B cell (primary cell): ENCODE data around the gene AGPAT1.

Experiments
- EZH2 ChIP-seq: IDR thresholded peaks from 2 replicates; pipeline ENCODE4 v1.6.1; 2012; ENCODE audit warnings: borderline replicate concordance, low read depth, mild to moderate bottlenecking, moderate library complexity, low read length; ENCODE audit not compliant: insufficient read depth, poor library complexity, severe bottlenecking
- TF ChIP-seq, protein P1 (sequence below): fragments of 200-600 bp; IDR thresholded peaks from one replicate; pipeline ENCODE4 v1.8.0; 2022; ENCODE audit warnings: antibody characterized with exemption, mild to moderate bottlenecking

DNA sequence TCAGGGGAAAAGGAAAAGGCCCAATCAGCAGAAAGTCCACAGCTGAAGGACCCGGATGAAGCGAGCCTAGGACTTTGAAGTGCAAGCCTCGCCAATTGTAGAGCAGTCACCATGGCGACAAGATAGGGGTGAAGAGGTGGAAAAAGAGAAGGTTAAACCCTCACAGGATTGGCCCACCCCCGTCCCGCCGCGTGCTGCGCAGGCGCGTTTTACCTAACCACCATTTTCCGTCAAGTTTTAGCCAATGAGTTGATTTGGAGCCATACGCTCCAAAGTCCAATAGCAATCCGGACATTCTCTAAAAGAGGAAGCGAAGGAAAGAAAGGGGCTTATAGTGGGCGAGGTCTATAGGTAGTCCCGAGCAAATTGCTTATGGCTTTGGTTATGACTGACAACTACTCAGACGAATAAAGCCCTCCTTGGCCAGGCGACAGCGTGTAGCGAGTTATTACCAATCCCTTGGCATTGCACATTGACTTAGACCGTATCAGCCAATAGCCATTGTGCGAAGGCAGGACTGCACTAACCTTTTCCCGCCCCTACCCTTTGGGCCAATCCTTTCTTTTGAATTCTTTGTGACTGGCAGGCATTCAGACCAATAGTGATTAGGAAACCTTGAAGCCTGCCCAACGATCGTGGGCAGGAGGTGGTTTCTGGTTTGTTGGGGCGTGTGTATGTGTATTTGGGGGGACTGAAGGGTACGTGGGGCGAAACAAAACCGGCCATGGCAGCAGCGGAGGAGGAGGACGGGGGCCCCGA is 2.1 kb upstream of the AGPAT1 start, which contains the start of gene RNF5:
- TF ChIP-seq, protein P1, sequence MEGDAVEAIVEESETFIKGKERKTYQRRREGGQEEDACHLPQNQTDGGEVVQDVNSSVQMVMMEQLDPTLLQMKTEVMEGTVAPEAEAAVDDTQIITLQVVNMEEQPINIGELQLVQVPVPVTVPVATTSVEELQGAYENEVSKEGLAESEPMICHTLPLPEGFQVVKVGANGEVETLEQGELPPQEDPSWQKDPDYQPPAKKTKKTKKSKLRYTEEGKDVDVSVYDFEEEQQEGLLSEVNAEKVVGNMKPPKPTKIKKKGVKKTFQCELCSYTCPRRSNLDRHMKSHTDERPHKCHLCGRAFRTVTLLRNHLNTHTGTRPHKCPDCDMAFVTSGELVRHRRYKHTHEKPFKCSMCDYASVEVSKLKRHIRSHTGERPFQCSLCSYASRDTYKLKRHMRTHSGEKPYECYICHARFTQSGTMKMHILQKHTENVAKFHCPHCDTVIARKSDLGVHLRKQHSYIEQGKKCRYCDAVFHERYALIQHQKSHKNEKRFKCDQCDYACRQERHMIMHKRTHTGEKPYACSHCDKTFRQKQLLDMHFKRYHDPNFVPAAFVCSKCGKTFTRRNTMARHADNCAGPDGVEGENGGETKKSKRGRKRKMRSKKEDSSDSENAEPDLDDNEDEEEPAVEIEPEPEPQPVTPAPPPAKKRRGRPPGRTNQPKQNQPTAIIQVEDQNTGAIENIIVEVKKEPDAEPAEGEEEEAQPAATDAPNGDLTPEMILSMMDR: no peak
- no peak for TF ChIP-seq EZH2
